Stomach smooth muscle (tissue), 2 donors: ENCODE data around the gene SHLD3.
"Not testable (repeated sequence)": the region's sequence is repeated elsewhere in the genome, so short reads cannot be mapped to it uniquely, and the experiment has no call there.

ENCODE experiments used
- H3K27ac ChIP-seq: one replicate; pipeline ENCODE4 v1.7.0; 2013; ENCODE audit warnings: mild to moderate bottlenecking, low read length, inconsistent platforms
- H3K27me3 ChIP-seq, 2 donors: one replicate each; pipeline ENCODE4 v1.7.0; 2013; ENCODE audit warnings: low read length in 2 of 2; ENCODE audit not compliant: insufficient read depth in 2 of 2, control insufficient read depth in 1 of 2
- H3K36me3 ChIP-seq, 2 donors: one replicate each; pipeline ENCODE4 v1.7.0; 2013; ENCODE audit warnings: low read length in 2 of 2; ENCODE audit not compliant: control insufficient read depth in 2 of 2, insufficient read depth in 2 of 2
- H3K4me1 ChIP-seq: one replicate; pipeline ENCODE4 v1.7.0; 2013; ENCODE audit warnings: low read length; ENCODE audit not compliant: control insufficient read depth, insufficient read depth
- H3K4me3 ChIP-seq, 2 donors: one replicate each; pipeline ENCODE4 v1.7.0; 2013; ENCODE audit warnings: low read length in 2 of 2
- H3K9ac ChIP-seq, 2 donors: one replicate each; pipeline ENCODE4 v1.7.0; 2013; ENCODE audit warnings: low read length in 2 of 2, mild to moderate bottlenecking in 1 of 2
- H3K9me3 ChIP-seq, 2 donors: one replicate each; pipeline ENCODE4 v1.7.0; 2013; ENCODE audit warnings: low read length in 2 of 2; ENCODE audit not compliant: control insufficient read depth in 2 of 2
- donor health status: healthy.
- donor health status: Pancreatic carcinoma.

Gene SHLD3, protein sequence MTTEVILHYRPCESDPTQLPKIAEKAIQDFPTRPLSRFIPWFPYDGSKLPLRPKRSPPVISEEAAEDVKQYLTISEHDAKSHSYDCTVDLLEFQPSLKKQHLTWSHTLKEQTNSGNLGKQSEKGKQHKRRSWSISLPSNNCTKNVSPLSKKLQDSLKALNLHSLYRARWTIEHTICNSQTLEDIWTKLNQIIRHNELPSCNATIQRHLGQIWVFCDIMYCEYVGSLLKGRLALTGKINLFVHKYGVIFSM

DNA sequence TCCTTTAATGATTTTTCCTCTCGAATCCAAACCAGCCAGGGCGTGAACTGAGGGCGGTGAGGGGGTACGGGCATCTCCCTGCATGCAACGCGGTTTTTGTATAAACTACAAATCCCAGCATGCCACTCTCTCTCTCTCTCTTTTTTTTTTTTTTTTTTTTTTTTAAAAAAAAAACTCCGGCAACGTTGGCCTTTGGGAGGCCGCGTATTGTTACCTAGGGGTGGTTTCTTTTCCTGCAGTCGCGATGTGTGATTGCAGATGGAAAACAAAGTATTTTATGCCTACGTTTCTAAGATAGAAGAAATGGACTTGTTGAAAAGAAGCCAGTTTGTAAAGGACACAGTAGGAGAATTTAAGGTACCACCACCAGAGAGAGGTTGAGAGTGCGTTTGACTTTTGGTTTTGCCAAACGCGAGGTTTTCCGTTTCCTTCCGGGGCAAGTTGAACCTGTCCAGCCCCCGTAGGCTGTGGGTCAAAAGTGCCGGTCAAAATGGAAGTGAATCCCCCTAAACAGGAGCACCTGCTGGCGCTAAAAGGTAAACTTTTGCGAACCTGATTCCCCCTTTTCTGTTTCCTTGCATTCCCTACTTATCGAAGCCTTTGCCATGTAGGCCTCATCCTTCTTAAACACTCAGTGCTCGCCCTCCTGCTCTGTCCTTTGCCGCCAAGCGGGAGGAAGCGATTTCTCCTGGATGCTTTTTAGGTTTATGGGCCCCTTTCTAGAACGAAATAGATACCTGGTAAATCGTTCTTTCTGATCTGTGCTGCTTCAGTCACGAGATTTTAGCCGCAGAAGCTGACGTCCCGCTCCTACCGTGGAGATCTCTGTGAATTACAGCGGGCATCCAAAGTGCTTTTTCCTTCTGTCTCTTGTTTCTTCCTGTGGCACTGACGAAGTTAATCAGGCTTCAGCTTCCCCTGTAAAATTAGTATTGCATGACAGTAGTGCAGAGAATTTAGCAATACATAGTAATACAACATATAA is at the start of gene SHLD3, which contains the start of gene TRAPPC13:
Gene SHLD3 (plus strand): TSS at position 457 of the 985 bp plus-strand sequence. CDS start 4,561 bp downstream, outside the sequence.
Gene TRAPPC13 (plus strand): TSS at position 457 of the 985 bp plus-strand sequence. CDS start 34 bp downstream, at position 491.
- H3K27me3 ChIP-seq: no peaks in the 10 kb centered on the region
- H3K36me3 ChIP-seq: no peaks in the 10 kb centered on the region
- peak within 1 kb of the TSS; percentile 80 for H3K27ac ChIP-seq
- H3K9me3 ChIP-seq: no peaks in the 10 kb centered on the region
- H3K9ac ChIP-seq: peak within 1 kb of the TSS; percentile 87 to 98
- peaks cover 4% of the 10 kb centered on the region for H3K4me1 ChIP-seq
- peak within 1 kb of the TSS; percentile 98 to 100 for H3K4me3 ChIP-seq

DNA sequence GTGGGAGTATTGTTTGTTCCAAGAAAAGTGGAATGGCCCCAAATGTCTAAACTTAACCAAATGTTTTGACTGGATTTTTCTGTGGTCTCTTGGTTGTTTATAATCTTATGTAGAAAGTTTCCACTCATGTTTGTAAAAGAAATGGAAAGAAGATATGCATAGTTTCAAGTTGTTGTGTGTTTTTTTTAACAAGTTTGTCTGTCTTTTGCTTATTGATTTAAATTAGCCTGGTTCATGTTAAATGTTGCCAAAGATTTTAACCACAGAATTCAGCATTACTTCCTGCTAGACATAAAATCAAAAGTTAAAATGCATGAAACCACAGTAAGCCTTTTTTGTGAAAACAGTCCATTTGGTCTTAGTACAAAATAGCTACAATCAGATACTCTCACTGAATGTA is 47.7 kb upstream of the SHLD3 start:
- peaks cover 11 to 22% of the 10 kb centered on the region in 2 donors for H3K36me3 ChIP-seq
- no peaks in the 10 kb centered on the region for H3K4me1 ChIP-seq

DNA sequence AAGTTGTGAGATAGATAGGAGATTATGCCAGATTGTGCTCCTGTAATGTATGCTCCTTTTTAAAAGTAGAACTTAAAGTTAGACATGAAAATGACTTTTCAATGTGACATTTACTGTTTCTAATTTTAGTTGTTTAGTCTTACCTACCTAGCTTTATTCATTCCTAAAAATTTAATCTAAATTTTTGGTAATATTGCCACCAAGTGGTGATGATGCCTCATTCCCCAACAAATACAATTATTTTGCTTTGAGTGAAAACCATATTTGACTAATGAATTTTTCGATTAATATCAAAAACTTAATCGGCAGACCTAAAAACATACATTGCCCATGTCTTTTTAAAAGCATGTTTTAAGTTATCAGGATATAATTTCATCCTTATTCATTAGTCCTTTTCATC is 36.1 kb upstream of the SHLD3 start:
- H3K27ac ChIP-seq: no peak overlapping the region
- no peak overlapping the region for H3K9ac ChIP-seq
- no peaks in the 10 kb centered on the region for H3K4me1 ChIP-seq
- H3K27me3 ChIP-seq: no peaks in the 10 kb centered on the region
- H3K4me3 ChIP-seq: no peak overlapping the region
- peaks cover 26 to 41% of the 10 kb centered on the region in 2 donors for H3K36me3 ChIP-seq
- no peaks in the 10 kb centered on the region for H3K9me3 ChIP-seq

More for the DNA sequence above, 47.7 kb upstream of the SHLD3 start:
- Histone ChIP-seq H3K27me3 (no peaks in the 10 kb centered on the region), H3K27ac (no peak overlapping the region), H3K9me3 (no peaks in the 10 kb centered on the region), H3K4me3 (no peak overlapping the region), H3K9ac (no peak overlapping the region)

DNA sequence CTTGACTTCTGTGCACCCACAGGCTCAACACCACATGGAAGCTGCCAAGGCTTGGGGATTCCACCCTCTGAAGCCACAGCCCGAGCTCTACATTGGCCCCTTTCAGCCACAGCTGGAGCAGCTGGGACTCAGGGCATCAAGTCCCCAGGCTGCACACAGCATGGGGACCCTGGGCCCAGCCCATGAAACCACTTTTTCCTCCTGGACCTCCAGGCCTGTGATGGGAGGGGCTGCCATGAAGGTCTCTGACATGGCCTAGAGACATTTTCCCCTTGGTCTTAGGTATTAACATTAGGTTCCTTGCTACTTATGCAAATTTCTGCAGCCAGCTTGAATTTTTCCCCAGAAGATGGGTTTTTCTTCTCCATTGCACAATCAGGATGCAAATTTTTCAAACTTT is 23.1 kb upstream of the SHLD3 start:
- H3K27me3 ChIP-seq, H3K9ac ChIP-seq, H3K27ac ChIP-seq, H3K9me3 ChIP-seq, H3K4me3 ChIP-seq, H3K4me1 ChIP-seq: not testable (repeated sequence)
- peaks cover 22 to 28% of the 10 kb centered on the region in 2 donors for H3K36me3 ChIP-seq

DNA sequence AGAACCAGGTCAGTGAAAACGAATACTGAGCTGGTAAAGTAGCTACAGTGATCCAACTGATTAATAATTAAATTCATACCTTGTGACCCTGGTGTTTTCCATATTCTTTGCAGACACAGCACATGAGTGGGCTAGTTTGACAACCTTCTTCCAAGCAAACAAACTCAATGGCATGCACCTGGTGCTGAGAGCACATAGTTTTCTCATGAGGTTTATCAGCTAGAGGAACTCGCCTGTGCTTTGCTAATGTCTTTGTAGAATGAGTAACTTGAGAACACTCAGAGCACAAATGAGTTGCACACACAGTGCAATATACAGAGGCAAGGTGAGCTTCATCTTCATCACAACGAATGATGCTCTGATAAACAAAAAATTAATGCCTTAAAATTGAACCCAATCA is 13.3 kb upstream of the SHLD3 start:
- H3K27ac ChIP-seq: no peak overlapping the region
- no peaks in the 10 kb centered on the region for H3K27me3 ChIP-seq
- H3K9me3 ChIP-seq: no peaks in the 10 kb centered on the region
- H3K9ac ChIP-seq: no peak overlapping the region
- H3K4me3 ChIP-seq: no peak overlapping the region
- H3K36me3 ChIP-seq: peaks cover 26 to 38% of the 10 kb centered on the region in 2 donors
- no peaks in the 10 kb centered on the region for H3K4me1 ChIP-seq

DNA sequence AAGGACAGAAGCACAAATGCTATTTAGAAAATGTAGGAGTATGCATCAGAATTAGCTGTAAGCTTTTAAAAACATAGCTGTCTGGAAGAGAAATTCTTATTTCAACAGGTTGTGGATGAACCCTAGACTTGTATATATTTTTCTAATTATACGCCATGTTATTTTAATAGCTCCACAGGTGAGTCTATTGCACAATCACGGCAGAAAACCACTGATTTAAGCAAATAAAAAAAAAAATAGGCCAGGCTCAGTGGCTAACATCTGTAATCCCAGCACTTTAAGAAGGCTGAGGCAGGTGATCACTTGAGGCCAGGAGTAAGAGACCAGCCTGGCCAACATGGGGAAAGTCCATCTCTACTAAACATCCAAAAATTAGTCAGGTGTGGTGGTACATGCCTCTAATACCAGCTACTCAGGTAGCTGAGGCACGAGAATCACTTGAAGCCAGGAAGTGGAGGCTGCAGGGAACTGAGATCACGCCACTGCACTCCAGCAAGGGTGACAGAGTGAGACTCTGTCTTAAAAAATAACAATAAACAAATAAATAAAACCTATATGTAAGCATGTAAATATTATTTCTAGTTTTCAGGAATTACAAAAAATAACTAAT is 12.4 kb upstream of the SHLD3 start:
- Histone ChIP-seq H3K9ac (no peak overlapping the region), H3K27ac (no peak overlapping the region), H3K4me3 (no peak overlapping the region), H3K9me3 (no peaks in the 10 kb centered on the region), H3K36me3 (peaks cover 23 to 34% of the 10 kb centered on the region in 2 donors), H3K27me3 (no peaks in the 10 kb centered on the region), H3K4me1 (no peaks in the 10 kb centered on the region)

DNA sequence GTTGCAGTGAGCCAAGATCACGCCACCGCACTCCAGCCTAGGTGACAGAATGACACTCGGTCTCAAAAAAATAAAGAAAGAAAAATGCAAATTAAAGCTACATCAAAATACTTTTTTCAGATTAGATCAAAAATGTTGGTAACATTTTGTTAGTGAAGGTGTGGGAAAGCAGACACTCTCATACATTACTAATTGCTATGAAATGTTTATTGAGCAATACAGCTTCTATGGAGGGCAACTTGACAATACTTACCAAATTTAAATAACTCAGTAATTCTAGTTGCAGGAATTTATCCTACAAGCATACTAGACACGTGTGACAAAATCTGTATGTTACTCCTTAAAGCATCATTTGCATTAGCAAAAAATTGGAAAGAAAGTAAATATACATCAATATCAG is 4.8 kb upstream of the SHLD3 start:
- Histone ChIP-seq H3K4me1 (no peaks in the 10 kb centered on the region), H3K27ac (no peak overlapping the region), H3K27me3 (no peaks in the 10 kb centered on the region), H3K9me3 (no peaks in the 10 kb centered on the region), H3K4me3 (no peak overlapping the region), H3K9ac (no peak overlapping the region), H3K36me3 (peaks cover 3 to 4% of the 10 kb centered on the region in 2 donors)

DNA sequence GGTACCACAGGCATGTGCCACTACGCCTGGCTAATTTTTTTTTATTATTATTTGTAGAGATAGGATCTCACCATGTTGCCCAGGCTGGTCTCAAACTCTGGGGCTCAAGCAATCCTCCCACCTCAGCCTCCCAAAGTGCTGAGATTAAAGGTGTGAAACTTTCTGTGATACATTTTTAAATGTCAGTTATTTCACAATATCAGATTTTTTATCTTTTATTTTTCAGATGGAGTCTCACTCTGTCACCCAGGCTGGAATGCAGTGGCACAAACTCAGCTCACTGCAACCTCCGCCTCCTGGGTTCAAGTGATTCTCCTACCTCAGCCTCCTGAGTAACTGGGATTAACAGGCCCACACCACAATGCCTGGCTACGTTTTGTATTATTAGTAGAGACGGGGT is 2.9 kb upstream of the SHLD3 start:
- H3K27ac ChIP-seq, H3K4me3 ChIP-seq: not testable (repeated sequence)

DNA sequence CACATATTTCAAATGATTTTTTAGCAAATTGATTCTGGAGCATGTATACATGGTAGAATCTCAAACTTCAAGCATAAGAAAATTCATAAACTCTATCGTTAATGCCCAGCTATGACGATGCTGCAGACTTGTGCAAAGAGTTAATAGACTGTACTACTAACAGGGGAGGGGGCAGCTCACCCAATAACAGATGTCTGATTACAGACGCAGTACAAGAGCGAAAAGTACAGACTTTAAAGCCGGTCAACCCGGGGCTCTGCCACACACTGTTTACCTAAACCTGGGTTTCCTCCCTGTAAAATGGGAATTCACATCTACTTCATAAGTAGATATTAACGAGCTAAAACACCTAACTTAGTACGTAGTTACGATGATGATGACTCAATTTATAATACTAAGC is 1.3 kb upstream of the SHLD3 start:
- peak overlapping the region; percentile 80 for H3K27ac ChIP-seq
- H3K9me3 ChIP-seq: no peaks in the 10 kb centered on the region
- H3K4me1 ChIP-seq: peaks cover 4% of the 10 kb centered on the region
- peak overlapping the region; percentile 87 to 98 for H3K9ac ChIP-seq
- no peaks in the 10 kb centered on the region for H3K27me3 ChIP-seq
- H3K36me3 ChIP-seq: no peaks in the 10 kb centered on the region
- H3K4me3 ChIP-seq: peak overlapping the region; percentile 93 to 98

More for the DNA sequence above, 2.9 kb upstream of the SHLD3 start:
- H3K36me3 ChIP-seq, H3K9me3 ChIP-seq, H3K9ac ChIP-seq, H3K4me1 ChIP-seq, H3K27me3 ChIP-seq: not testable (repeated sequence)

DNA sequence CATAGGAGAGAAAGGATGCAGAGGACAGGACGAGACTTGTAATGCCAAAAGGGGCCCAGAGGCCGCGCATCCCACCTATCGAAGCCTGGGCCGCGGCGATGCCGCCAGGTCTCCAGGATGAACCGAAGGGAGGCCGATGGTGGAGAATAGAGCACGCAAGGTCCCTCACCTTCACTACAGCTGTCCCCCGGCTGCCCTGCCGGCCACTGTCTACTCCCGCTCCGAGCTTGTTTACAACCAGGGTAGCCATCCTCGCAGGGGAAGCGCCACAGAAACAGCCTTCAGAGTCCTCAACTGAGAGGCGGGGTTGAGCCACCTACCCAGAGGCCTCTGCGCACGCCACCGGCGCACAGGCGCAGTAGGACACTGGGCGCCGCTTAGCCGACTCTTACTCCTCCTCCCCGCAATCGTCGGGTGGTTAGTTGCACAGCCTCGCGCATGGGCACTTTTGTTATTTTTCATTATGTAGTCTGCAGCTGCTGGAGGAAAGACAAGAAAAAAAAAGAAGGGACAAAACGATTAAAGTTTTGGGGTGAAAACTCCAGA is 729 bp upstream of the SHLD3 start, which contains the start of gene TRIM23:
Gene TRIM23 (minus strand): TSS at position 309 of the 546 bp plus-strand sequence. CDS start 59 bp downstream, at position 250.
- Histone ChIP-seq H3K9me3 (no peaks in the 10 kb centered on the region), H3K27ac (peak within 1 kb of the TSS; percentile 80), H3K4me1 (peaks cover 4% of the 10 kb centered on the region), H3K36me3 (no peaks in the 10 kb centered on the region), H3K9ac (peak within 1 kb of the TSS; percentile 87 to 98), H3K4me3 (peak within 1 kb of the TSS; percentile 98 to 100), H3K27me3 (no peaks in the 10 kb centered on the region)
